Activated CD4-positive, alpha-beta memory T cell treated with anti-CD3 and anti-CD28 coated beads for 36 hours (primary cell): ENCODE measurements around the gene SHD. TPM values are rescaled to one million over a fixed set of nuclear protein-coding genes. Genes with fewer than 3 reads are reported as not detected.
"Not testable (repeated sequence)": the region's sequence is repeated elsewhere in the genome, so short reads cannot be mapped to it uniquely, and the experiment has no call there.

Experiments used
- CTCF ChIA-PET: fragments of 350-600 bp; sonication (Branson Sonifier 250); formaldehyde crosslinking; loops from one replicate; lab custom pipeline; 2021; ENCODE audit warnings: antibody characterized with exemption, inconsistent platforms; lab: Charles Lee
- POLR2A ChIA-PET: fragments of 350-600 bp; sonication (Branson Sonifier 250); formaldehyde crosslinking; loops from one replicate; lab custom pipeline; 2021; ENCODE audit warnings: antibody characterized with exemption; lab: Charles Lee
- DNase-seq: peaks from one replicate; pipeline ENCODE4 v3.0.0-alpha.2; 2020
- H3K27ac Mint-ChIP-seq: one replicate; pipeline ENCODE4 v1.8.0; 2021; ENCODE audit warnings: mixed read lengths
- H3K27me3 Mint-ChIP-seq: one replicate; pipeline ENCODE4 v1.8.0; 2021; ENCODE audit warnings: mixed read lengths
- H3K36me3 Mint-ChIP-seq: one replicate; pipeline ENCODE4 v1.8.0; 2021; ENCODE audit warnings: mixed read lengths
- H3K4me1 Mint-ChIP-seq: one replicate; pipeline ENCODE4 v1.8.0; 2021; ENCODE audit warnings: low read depth, mixed read lengths
- H3K4me3 Mint-ChIP-seq: one replicate; pipeline ENCODE4 v1.8.0; 2021; ENCODE audit warnings: mild to moderate bottlenecking, mixed read lengths
- H3K9me3 Mint-ChIP-seq: one replicate; pipeline ENCODE4 v1.8.0; 2021; ENCODE audit warnings: mixed read lengths
- intact Hi-C: fragments of 100-400 bp; cut with micrococcal nuclease; formaldehyde crosslinking; loops from one replicate; pipeline ENCODE4 v1.15.1; 2023
- total RNA-seq, 2 experiments: library from RNA; stranded (reverse); gene quantifications; one replicate each; pipeline ENCODE4 v1.2.3, GENCODE V29; 2021

The SHD gene
- total RNA-seq, 2 experiments from 2014 or later, result not detected

DNA sequence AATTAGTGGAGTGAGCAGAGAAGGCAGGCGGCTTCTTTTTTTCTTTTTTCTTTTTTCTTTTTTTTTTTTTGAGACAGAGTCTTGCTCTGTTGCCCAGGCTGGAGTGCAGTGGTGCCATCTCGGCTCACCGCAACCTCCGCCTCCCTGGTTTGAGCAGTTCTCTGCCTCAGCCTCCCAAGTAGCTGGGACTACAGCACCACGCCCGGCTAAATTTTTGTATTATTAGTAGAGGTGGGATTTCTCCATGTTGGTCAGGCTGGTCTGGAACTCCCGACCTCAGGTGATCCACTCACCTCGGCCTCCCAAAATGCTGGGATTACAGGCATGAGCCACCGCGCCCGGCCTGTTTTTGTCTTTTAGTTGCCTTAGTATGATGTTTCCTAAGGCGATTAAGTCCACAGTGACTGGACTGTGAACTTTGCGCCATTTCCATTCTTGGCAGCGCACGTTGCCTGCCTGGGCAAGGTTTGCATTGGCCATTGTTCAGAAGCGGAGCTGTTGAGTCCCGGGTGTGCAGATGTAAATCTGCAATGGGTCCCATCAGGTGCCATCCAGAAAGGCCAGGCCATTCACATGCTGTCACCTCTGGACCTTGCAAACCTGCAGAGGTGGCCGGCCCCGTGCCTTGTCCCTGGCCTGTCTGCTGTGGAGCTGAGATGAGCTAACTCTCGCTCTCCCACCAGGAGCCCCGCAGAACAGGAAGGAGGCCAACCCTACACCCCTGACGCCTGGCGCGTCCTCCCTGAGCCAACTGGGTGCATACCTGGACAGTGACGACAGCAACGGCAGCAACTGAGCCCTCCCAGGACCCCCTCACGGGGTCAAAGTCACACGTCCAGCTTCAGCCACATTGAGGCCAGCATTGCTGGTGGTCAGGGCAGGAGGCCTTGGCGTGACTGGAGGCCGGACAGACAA, 10.9 kb upstream of the SHD start:
- no peak overlapping the region for H3K27ac Mint-ChIP-seq
- ChIA-PET CTCF (interaction anchor here (0.9 to 5.4 kb wide), 16 partner anchors 10 to 257 kb away, joined by 3 to 93 read pairs (median 8); partner anchors contain the start of genes CHAF1A, MPND, SH3GL1 and YJU2), POLR2A (no interaction called here)
- no peaks in the 10 kb centered on the region for H3K27me3 Mint-ChIP-seq
- H3K4me1 Mint-ChIP-seq, result peaks cover 7% of the 10 kb centered on the region
- no peak for DNase-seq
- intact Hi-C loops, result loop anchor here (1.0 to 10.0 kb wide), 3 partner anchors 84 to 257 kb away; no protein-coding TSS in a partner anchor
- H3K9me3 Mint-ChIP-seq, result no peaks in the 10 kb centered on the region
- H3K36me3 Mint-ChIP-seq, result peaks cover 30% of the 10 kb centered on the region
- no peak overlapping the region for H3K4me3 Mint-ChIP-seq

DNA sequence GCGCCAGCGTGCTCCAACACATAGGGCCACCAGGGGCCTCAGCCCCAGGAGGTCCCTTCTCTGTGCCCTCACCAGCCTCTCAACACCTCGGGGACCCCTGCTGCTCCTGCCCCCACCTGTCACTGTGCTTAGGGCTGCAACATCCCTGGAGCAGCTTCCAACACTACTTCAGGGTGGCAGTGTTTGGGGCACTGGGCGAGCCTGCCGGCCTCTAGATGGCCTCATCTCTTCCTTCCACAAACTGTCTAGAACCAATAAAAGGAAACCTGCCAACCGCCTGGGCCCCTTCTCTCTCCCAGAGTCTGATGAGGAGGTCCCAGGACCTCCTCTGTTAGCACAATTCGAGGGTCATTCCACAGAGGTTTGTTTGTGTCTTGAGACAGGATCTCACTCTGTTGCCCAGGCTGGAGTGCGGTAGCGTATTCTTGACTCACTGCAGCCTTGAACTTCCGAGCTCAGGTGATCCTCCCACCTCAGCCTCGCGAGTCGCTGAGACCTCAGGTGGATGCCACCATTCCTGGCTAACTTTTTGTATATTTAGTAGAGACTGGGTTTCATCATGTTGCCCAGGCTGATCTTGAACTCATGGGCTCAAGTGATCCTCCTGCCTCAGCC, 10.1 kb upstream of the SHD start:
- H3K4me1 Mint-ChIP-seq, result peaks cover 7% of the 10 kb centered on the region
- POLR2A ChIA-PET, result no interaction called here
- peaks cover 30% of the 10 kb centered on the region for H3K36me3 Mint-ChIP-seq

DNA sequence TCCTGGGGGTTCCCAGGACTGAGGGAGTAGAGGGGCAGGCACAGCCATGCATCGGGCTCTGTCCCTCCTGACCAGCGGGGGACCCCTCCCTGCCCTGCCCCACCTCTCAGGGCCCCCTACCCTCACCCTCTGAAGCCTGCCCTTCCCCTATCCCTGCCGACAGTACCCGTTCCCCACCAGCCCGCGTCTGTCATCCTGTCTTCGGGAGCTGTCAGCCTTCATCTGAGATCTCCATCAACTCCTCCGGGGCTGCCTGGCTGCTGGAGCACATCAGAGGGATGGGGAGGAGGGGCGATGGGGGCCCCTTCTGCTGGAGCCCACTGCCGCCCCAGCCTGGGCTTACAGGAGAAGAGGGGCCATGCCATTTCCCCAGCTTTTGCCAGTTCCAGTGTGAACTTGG, 6.2 kb upstream of the SHD start:
- POLR2A ChIA-PET, result no interaction called here

More for the DNA sequence above, 10.1 kb upstream of the SHD start:
- Mint-ChIP-seq H3K9me3 (no peaks in the 10 kb centered on the region), H3K27me3 (no peaks in the 10 kb centered on the region), H3K27ac (no peak overlapping the region), H3K4me3 (no peak overlapping the region)
- DNase-seq, result no peak
- CTCF ChIA-PET, result interaction anchor here (1.2 to 5.4 kb wide), 6 partner anchors 20 to 256 kb away, joined by 3 to 93 read pairs (median 14); partner anchors contain the start of gene YJU2
- intact Hi-C loops, result loop anchor here (10.0 kb wide), 1 partner anchor 256 kb away; no protein-coding TSS in a partner anchor

DNA sequence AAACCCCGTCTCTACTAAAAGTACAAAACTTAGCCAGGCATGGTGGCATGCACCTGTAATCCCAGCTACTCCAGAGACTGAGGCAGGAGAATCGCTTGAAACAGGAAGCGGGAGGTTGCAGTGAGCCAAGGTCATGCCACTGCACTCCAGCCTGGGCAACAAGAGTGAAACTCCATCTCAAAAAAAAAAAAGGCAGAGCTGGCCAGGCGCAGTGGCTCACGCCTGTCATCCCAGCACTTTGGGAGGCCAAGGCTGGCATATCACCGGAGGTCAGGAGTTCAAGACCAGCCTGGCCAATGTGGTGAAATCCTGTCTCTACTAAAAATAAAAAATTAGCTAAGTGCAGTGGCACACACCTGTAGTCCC, 4.8 kb upstream of the SHD start:
- H3K36me3 Mint-ChIP-seq, intact Hi-C loops, H3K9me3 Mint-ChIP-seq, DNase-seq, H3K4me1 Mint-ChIP-seq, POLR2A ChIA-PET, H3K27me3 Mint-ChIP-seq, H3K27ac Mint-ChIP-seq, H3K4me3 Mint-ChIP-seq: not testable (repeated sequence)
- CTCF ChIA-PET, result interaction anchor here (3.7 kb wide), 1 partner anchor 78 kb away, joined by 19 read pairs; no protein-coding TSS in a partner anchor

More for the DNA sequence above, 6.2 kb upstream of the SHD start:
- Mint-ChIP-seq H3K27ac (no peak overlapping the region), H3K36me3 (peaks cover 13% of the 10 kb centered on the region), H3K27me3 (no peaks in the 10 kb centered on the region), H3K9me3 (no peaks in the 10 kb centered on the region), H3K4me3 (no peak overlapping the region), H3K4me1 (no peaks in the 10 kb centered on the region)
- DNase-seq, result no peak
- intact Hi-C loops, result no loop called here
- CTCF ChIA-PET, result interaction anchor here (3.7 kb wide), 1 partner anchor 80 kb away, joined by 19 read pairs; no protein-coding TSS in a partner anchor

DNA sequence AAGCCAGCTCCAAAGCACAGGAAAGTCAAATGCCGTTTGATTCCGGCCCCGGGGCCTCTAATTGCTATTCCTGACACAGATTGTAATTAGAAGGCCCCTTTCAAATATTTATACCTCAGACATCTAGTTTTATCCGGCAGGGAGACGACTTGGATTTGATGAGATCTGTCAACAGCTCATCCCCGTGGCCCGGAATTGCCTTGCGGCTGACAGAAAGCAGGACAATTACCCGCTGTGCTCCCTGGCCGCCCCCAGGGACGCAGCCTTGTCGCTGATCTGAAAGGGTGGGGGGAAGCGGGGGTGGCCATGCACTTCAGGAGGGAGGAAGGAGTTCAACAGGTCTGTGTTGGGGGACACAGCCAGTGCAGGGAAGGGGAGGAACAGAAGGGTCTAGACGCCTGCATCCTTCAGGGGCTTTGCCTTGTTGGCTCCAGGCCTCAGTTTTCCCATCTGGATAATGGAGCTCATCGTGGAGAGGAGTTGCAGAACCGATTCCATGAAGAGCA, 1.8 kb upstream of the SHD start:
- H3K27ac Mint-ChIP-seq, result no peak overlapping the region
- H3K36me3 Mint-ChIP-seq, result no peaks in the 10 kb centered on the region
- H3K27me3 Mint-ChIP-seq, result peaks cover 20% of the 10 kb centered on the region
- POLR2A ChIA-PET, result no interaction called here
- peaks cover 6% of the 10 kb centered on the region for H3K4me1 Mint-ChIP-seq
- intact Hi-C loops, result no loop called here
- DNase-seq, result no peak
- no peaks in the 10 kb centered on the region for H3K9me3 Mint-ChIP-seq
- CTCF ChIA-PET, result interaction anchor here (0.8 to 0.9 kb wide), 2 partner anchors 10 to 75 kb away, joined by 3 to 4 read pairs; no protein-coding TSS in a partner anchor
- H3K4me3 Mint-ChIP-seq, result no peak overlapping the region

DNA sequence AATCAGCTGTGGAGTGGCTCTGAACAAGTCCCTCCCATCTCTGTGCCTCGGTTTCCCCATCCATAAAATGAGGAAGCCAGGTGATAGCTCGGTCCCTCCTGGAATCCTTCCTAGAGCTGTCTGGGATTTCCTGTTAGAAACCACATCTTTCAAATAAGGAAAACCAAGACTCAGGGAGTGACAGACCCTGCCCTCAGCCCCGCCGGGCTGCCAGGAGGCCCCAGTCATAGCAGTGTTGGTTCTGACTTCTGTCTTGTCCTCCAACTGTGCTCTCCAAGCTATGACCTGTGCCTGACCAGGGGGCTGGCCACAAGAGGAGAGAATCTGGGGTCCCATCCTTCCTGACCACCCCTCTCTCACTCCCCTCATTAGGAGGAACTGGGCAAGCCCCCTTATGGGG, 1.1 kb upstream of the SHD start:
- no peak for DNase-seq
- Mint-ChIP-seq H3K27ac (no peak overlapping the region), H3K4me1 (peaks cover 6% of the 10 kb centered on the region), H3K9me3 (no peaks in the 10 kb centered on the region), H3K36me3 (no peaks in the 10 kb centered on the region), H3K4me3 (no peak overlapping the region), H3K27me3 (peaks cover 22% of the 10 kb centered on the region)
- intact Hi-C loops, result no loop called here
- POLR2A ChIA-PET, result no interaction called here
- CTCF ChIA-PET, result interaction anchor here (0.8 to 0.9 kb wide), 2 partner anchors 11 to 75 kb away, joined by 3 to 4 read pairs; no protein-coding TSS in a partner anchor

DNA sequence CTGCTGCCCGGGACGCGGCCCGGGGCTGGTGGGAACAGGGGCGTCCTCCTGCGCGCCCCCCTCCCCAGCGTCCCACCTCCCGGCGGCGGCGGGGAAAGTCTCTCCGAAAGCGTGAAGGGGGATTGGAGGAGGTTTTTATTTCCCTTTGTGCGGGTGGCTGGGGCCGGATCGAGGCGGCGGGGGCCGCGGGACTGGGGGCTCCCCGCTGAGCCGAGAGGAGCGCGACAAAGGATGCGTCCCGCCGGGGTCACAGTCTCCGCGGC, 132 bp downstream of the SHD start:
- no peak overlapping the region for H3K4me3 Mint-ChIP-seq
- H3K36me3 Mint-ChIP-seq, result no peaks in the 10 kb centered on the region
- H3K27ac Mint-ChIP-seq, result no peak overlapping the region
- H3K27me3 Mint-ChIP-seq, result peaks cover 22% of the 10 kb centered on the region
- intact Hi-C loops, result no loop called here
- ChIA-PET POLR2A (no interaction called here), CTCF (interaction anchor here (1.6 kb wide), 1 partner anchor 73 kb away, joined by 6 read pairs; no protein-coding TSS in a partner anchor)
- DNase-seq, result no peak
- H3K4me1 Mint-ChIP-seq, result peaks cover 6% of the 10 kb centered on the region
- no peaks in the 10 kb centered on the region for H3K9me3 Mint-ChIP-seq

DNA sequence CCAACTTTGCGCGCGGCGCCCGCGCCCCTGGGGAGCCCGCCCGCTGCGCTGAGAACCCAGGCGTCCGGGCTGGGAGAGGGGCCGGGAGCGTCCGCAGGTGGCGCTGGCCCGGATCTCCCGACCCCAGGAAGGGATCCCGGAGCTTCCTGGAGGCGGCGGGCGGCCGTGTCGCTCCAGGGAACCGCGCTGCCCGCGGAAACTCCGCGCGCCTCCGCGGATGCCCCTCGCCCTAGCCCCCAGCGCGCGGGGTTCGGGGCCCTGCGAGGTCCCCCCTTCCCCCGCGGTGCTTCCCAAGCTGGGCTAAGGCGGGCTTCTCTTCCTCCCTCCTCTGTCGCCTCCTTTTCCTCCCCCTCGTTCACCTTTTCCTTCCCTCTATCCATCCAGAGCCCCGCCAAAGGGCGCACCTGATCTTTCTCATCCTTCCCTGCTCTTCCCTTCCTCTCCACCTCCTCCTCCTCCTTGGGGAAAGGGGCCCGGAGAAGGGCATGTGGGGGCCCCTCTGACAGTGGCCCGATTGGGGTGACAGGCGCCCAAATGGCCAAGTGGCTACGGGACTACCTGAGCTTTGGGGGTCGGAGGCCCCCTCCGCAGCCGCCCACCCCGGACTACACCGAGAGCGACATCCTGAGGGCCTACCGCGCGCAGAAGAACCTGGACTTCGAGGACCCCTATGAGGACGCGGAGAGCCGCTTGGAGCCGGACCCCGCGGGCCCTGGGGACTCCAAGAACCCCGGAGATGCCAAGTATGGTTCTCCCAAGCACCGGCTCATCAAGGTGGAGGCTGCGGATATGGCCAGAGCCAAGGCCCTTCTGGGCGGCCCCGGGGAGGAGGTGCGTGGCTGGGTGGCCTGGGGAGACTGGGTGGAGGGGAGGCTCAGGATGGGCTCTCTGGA, 710 bp downstream of the SHD start:
- H3K27ac Mint-ChIP-seq, result no peak overlapping the region
- CTCF ChIA-PET, result interaction anchor here (1.6 kb wide), 1 partner anchor 73 kb away, joined by 6 read pairs; no protein-coding TSS in a partner anchor
- no peak overlapping the region for H3K4me3 Mint-ChIP-seq

DNA sequence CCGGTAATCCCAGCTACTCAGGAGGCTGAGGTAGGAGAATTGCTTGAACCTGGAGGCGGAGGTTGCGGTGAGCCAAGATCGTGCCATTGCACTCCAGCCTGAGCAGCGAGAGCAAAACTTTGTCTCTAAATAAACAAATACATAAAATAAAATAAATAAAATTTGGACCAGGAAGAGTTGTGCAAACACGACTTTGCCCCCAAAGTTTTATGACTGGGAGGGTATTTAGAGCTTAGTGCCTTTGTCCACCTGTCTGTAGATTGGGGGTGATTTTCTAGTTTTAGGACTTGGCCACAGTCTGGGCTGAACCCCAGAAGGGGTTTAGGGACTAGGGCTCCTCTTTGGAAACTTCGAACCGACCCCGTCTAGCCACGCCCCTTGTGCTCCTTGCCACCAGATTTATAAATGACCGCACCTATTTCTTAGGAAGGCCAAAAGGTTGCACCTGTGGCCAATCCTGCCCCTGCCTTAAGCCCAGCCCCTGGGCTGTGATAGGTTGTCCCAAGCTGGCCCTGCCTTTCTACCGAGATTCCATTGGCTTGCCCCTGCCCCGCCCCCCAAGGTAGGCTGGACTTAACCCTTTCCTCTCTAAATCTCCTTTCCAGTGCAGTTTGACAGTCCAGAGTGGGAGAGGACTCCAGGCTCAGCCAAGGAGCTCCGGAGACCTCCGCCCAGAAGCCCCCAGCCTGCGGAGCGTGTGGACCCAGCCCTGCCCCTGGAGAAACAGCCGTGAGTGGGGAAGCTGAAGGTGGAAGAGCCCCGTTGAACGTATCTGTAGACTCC, 5.3 kb downstream of the SHD start:
- no peak overlapping the region for H3K4me3 Mint-ChIP-seq
- no peaks in the 10 kb centered on the region for H3K9me3 Mint-ChIP-seq
- no peaks in the 10 kb centered on the region for H3K36me3 Mint-ChIP-seq
- no peak for DNase-seq
- peaks cover 3% of the 10 kb centered on the region for H3K4me1 Mint-ChIP-seq
- ChIA-PET CTCF (interaction anchor here (1.1 kb wide), 1 partner anchor 17 kb away, joined by 5 read pairs; no protein-coding TSS in a partner anchor), POLR2A (no interaction called here)
- intact Hi-C loops, result no loop called here
- peaks cover 17% of the 10 kb centered on the region for H3K27me3 Mint-ChIP-seq
- H3K27ac Mint-ChIP-seq, result no peak overlapping the region

More for the DNA sequence above, 710 bp downstream of the SHD start:
- Mint-ChIP-seq H3K36me3 (no peaks in the 10 kb centered on the region), H3K4me1 (peaks cover 6% of the 10 kb centered on the region), H3K27me3 (peaks cover 22% of the 10 kb centered on the region), H3K9me3 (no peaks in the 10 kb centered on the region)
- intact Hi-C loops, result no loop called here
- no peak for DNase-seq
- POLR2A ChIA-PET, result no interaction called here

DNA sequence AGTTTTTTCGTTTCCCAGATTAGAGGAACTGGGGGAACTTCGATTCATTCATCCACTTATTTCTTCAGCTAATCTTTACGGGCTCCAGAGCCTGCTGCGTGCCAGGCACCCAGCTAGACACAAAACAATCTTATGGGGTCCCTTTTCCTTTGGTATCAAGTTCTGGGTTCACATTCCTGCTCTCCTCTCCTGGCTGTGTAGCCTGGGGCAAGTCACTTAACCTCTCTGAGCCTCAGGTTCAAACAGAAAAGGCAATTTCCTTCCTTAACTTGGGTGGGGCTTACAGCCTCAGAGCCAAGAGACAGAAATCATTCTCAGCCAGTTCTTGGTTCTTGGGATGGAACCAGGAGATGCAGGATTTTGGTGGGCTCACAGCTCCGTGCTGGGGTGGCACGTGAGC, 5.9 kb downstream of the SHD start:
- CTCF ChIA-PET, result interaction anchor here (1.1 kb wide), 1 partner anchor 18 kb away, joined by 5 read pairs; no protein-coding TSS in a partner anchor
- Mint-ChIP-seq H3K27ac (no peak overlapping the region), H3K4me1 (no peaks in the 10 kb centered on the region), H3K36me3 (no peaks in the 10 kb centered on the region), H3K9me3 (no peaks in the 10 kb centered on the region), H3K27me3 (peaks cover 13% of the 10 kb centered on the region), H3K4me3 (no peak overlapping the region)
- intact Hi-C loops, result no loop called here
- DNase-seq, result no peak
- POLR2A ChIA-PET, result no interaction called here

DNA sequence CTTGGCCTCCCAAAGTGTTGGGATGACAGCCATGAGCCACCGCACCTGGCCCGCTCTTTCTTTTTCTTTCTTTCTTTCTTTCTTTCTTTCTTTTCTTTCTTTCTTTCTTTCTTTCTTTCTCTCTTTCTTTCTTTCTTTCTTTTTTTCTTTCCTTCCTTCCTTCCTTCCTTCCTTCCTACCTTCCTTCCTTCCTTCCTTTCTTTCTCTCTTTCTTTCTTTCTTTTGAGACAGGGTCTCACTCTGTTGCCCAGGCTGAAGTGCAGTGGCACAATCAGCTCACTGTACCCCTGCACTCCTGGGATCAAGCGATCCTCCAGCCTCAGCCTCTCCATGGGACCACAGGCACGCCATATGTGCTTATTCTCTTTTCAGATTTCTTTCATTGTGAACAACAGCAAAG, 7.1 kb downstream of the SHD start:
- H3K27me3 Mint-ChIP-seq, H3K36me3 Mint-ChIP-seq, H3K27ac Mint-ChIP-seq, H3K9me3 Mint-ChIP-seq, POLR2A ChIA-PET, H3K4me3 Mint-ChIP-seq, DNase-seq, CTCF ChIA-PET, H3K4me1 Mint-ChIP-seq, intact Hi-C loops: not testable (repeated sequence)
